K562 (cell line): ENCODE data around the gene NUP160. TPM values are rescaled to one million over a fixed set of nuclear protein-coding genes. Genes with fewer than 3 reads are reported as not detected.

Experiments used
- CXXC5 ChIP-seq: fragments of 250-450 bp; sonication (Bioruptor Pico); IDR thresholded peaks from 2 replicates; pipeline ENCODE4 v1.8.0; 2022; ENCODE audit warnings: inconsistent platforms, mild to moderate bottlenecking, moderate library complexity
- ELF4 ChIP-seq: fragments of 450-650 bp; formaldehyde crosslinking; IDR thresholded peaks from 2 replicates; pipeline ENCODE4 v1.4.0; 2022; ENCODE audit warnings: missing genetic modification characterization
- HDAC1 ChIP-seq, 2 experiments: fragments of 450-650 bp; IDR thresholded peaks; 2 replicates each; pipeline ENCODE4 v1.6.1; 2016 to 2017; ENCODE audit warnings: inconsistent platforms in 1 of 2, mild to moderate bottlenecking in 1 of 2, moderate library complexity in 1 of 2
- HEY1 ChIP-seq: fragments of 250-450 bp; sonication (Bioruptor Pico); IDR thresholded peaks from 2 replicates; pipeline ENCODE4 v1.5.0; 2020; ENCODE audit warnings: mild to moderate bottlenecking, moderate library complexity, borderline replicate concordance
- HNRNPLL ChIP-seq: fragments of 200-400 bp; formaldehyde crosslinking; IDR thresholded peaks from 2 replicates; pipeline ENCODE4 v1.6.1; 2017; ENCODE audit warnings: low read length, low read depth, mild to moderate bottlenecking; ENCODE audit not compliant: poor library complexity, severe bottlenecking
- MXD1 ChIP-seq: fragments of 250-450 bp; sonication (Bioruptor Pico); IDR thresholded peaks from 2 replicates; pipeline ENCODE4 v1.8.0; 2021; ENCODE audit warnings: borderline replicate concordance, mild to moderate bottlenecking, moderate library complexity; ENCODE audit not compliant: poor library complexity, severe bottlenecking
- NCOA6 ChIP-seq: fragments of 450-650 bp; IDR thresholded peaks from 2 replicates; pipeline ENCODE4 v1.6.1; 2017; ENCODE audit warnings: mild to moderate bottlenecking
- OTX1 ChIP-seq: fragments of 450-650 bp; formaldehyde crosslinking; IDR thresholded peaks from 2 replicates; pipeline ENCODE4 v1.4.0; 2022; ENCODE audit warnings: mild to moderate bottlenecking
- PHTF2 ChIP-seq: fragments of 250-450 bp; sonication (Bioruptor Pico); IDR thresholded peaks from 2 replicates; pipeline ENCODE4 v1.5.0; 2021; ENCODE audit warnings: mild to moderate bottlenecking
- RFX5 ChIP-seq: IDR thresholded peaks from 2 replicates; pipeline ENCODE4 v1.6.1; 2011; ENCODE audit warnings: low read depth, mild to moderate bottlenecking, improper control_type of control experiment, low read length
- SAP30 ChIP-seq: fragments of 200-600 bp; sonication (generic); IDR thresholded peaks from 2 replicates; pipeline ENCODE4 v1.6.1; 2012; ENCODE audit warnings: borderline replicate concordance, low read depth, mild to moderate bottlenecking, moderate library complexity, low read length, control low read depth, inconsistent platforms; ENCODE audit not compliant: insufficient read depth, poor library complexity, severe bottlenecking
- SRSF3 ChIP-seq: fragments of 200-400 bp; formaldehyde crosslinking; IDR thresholded peaks from 2 replicates; pipeline ENCODE4 v1.6.1; 2016; ENCODE audit warnings: mild to moderate bottlenecking, low read length, moderate library complexity; ENCODE audit not compliant: insufficient read depth
- TCF7 ChIP-seq: sonication (generic); IDR thresholded peaks from 2 replicates; pipeline ENCODE4 v1.6.1; 2016; ENCODE audit warnings: antibody characterized with exemption, borderline replicate concordance
- THAP7 ChIP-seq: fragments of 250-450 bp; sonication (Bioruptor Pico); IDR thresholded peaks from 2 replicates; pipeline ENCODE4 v1.5.0; 2021
- YBX1 ChIP-seq: fragments of 450-650 bp; IDR thresholded peaks from 2 replicates; pipeline ENCODE4 v1.7.1; 2016; ENCODE audit warnings: mild to moderate bottlenecking
- ZNF175 ChIP-seq: fragments of 200-800 bp; sonication (Bioruptor generic); IDR thresholded peaks from 2 replicates; pipeline ENCODE4 v1.6.1; 2016; ENCODE audit warnings: low read depth, mild to moderate bottlenecking, missing genetic modification characterization, missing compliant biosample characterization
- ZNF318 ChIP-seq, 2 experiments: fragments of 450-650 bp; IDR thresholded peaks; 2 replicates each; pipeline ENCODE4 v1.6.1; 2016; ENCODE audit warnings: mild to moderate bottlenecking in 2 of 2, borderline replicate concordance in 1 of 2, low read depth in 1 of 2, moderate library complexity in 1 of 2
- ZNF354B ChIP-seq: fragments of 250-450 bp; sonication (Bioruptor Pico); IDR thresholded peaks from 2 replicates; pipeline ENCODE4 v1.4.0; 2020
- ZNF780A ChIP-seq: fragments of 250-450 bp; sonication (Bioruptor Pico); IDR thresholded peaks from 2 replicates; pipeline ENCODE4 v1.5.0; 2021; ENCODE audit warnings: mild to moderate bottlenecking
- polyA plus RNA-seq, 8 experiments: library from polyadenylated mRNA; depleted of rRNA in 4 of 8; stranded (reverse) in 5 of 8; unstranded in 3 of 8; fragments of >200 nt; fragmentation: Nextera tagmentation in 2 of 8; fragmentation: Illumina TruSeq in 1 of 8; extraction: Ambion mirVana in 2 of 8; extraction: Trizol in 1 of 8; gene quantifications; 2 replicates each; pipeline versions ENCODE4 v1.2.1 to v1.2.3, GENCODE V29; 2011 to 2014; ENCODE audit warnings: inconsistent platforms in 1 of 8, missing spikeins in 1 of 8
- total RNA-seq, 7 experiments: library from RNA; depleted of rRNA in 6 of 7; stranded (reverse); fragments of >200 nt in 6 of 7; fragmentation: Illumina TruSeq in 2 of 7; extraction: Trizol in 2 of 7; gene quantifications; 2 replicates each; pipeline versions ENCODE4 v1.2.1 to v1.2.3, GENCODE V29; 2011 to 2021; ENCODE audit warnings: low replicate concordance in 1 of 7

The NUP160 gene
- total and polyA plus RNA-seq, 9 of the 15 experiments (the other 6 are each of a cell fraction or from before 2014, with no cell fraction given), result 41.5 to 112 (median 65.0) TPM

GRCh38 chr11:47847892-47848699 is at the start of gene NUP160 (continued):
- TF ChIP-seq ZNF318 (IDR thresholded peaks at IDR 0.05; ENCODE audit: borderline replicate concordance in 1 of 2, low read depth in 1 of 2) (no peak), THAP7 (no peak), ZNF780A (no peak), ZNF175 (CRISPR knock-in tag) (no peak), SRSF3 (no peak), SAP30 (peak; percentile 33), PHTF2 (CRISPR knock-in tag) (no peak), MXD1 (no peak), RFX5 (no peak), NCOA6 (no peak), HNRNPLL (no peak), TCF7 (peak; percentile 44; the same call in 1 of the 2 replicates), YBX1 (no peak), HEY1 (no peak), HDAC1 (IDR thresholded peaks at IDR 0.05) (peak; percentile 8 to 84; a peak in 2 of 4 replicates), CXXC5 (CRISPR knock-in tag) (peak; percentile 89), ELF4 (no peak), ZNF354B (no peak), OTX1 (peak; percentile 68)
